GM19468 (cell line): Measurements from ENCODE around the gene CD74.
"Not testable (repeated sequence)": the region's sequence is repeated elsewhere in the genome, so short reads cannot be mapped to it uniquely, and the experiment has no call there.

Source experiments
- ATAC-seq: cut with Tn5 transposase; IDR thresholded peaks from one replicate; pipeline ENCODE4 v1.9.1; 2021; ENCODE audit warnings: mild to moderate bottlenecking, moderate library complexity, moderate number of reproducible peaks; ENCODE audit not compliant: unreplicated experiment; ENCODE audit errors: extremely low read depth

CD74 gene

DNA sequence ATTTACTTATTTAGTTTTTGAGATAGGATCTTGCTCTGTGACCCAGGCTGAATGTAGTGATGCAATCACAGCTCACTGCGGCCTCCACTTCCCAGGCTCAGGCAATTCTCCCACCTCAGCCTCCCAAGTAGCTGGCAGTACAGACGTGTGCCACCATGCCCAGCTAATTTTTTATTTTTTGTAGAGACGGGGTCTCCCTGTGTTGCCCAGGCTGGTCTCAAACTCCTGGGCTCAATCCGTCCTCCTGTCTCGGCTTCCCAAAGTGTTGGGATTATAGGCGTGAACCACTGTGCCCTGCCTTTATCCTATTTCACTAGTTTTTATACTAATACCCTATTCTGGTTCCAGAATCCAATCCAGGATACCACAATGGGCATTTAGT lies 30.0 kb upstream of the CD74 start:
- ATAC-seq: no peak

DNA sequence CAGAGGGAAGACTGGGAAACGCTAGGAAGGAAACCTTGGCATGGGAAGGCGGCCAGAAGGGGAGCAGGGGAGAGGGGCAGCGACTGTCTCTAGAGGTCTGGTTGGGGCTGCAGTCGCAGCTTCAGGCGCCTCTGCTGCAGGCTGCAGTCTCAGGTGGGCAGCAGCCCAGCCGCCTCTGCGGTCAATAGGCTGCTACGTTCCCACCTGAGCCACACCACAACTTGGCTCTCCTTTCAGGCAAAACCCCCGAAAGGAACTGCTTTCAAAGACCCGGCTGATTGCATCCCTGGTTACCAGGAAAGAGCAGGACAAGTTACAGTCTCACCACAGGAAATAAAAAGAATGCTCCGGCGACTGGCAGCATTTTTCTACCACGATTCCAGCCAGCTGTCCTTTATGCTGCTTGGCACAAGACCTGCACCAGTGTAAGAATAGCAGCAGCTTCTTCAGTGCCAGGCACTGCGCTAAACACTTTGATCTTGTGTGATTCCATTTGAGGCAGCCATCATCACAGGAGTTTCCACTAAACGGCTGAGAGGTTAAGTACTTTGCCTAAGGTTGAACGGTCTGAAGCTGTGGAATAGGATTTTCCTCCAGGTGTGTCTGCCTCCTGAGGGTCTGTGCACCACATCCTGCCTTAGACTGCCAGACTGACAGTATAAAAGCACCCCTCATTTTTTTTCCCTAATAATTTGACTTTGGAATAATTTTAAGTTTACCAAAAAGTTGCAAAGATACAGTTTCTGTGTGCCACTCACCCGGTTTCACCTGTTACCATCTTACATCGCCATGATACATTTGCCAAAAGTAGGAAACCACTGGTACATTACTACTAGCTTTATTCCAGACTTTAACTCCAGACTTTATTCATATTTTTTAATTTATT lies 29.3 kb upstream of the CD74 start:
- no peak for ATAC-seq

DNA sequence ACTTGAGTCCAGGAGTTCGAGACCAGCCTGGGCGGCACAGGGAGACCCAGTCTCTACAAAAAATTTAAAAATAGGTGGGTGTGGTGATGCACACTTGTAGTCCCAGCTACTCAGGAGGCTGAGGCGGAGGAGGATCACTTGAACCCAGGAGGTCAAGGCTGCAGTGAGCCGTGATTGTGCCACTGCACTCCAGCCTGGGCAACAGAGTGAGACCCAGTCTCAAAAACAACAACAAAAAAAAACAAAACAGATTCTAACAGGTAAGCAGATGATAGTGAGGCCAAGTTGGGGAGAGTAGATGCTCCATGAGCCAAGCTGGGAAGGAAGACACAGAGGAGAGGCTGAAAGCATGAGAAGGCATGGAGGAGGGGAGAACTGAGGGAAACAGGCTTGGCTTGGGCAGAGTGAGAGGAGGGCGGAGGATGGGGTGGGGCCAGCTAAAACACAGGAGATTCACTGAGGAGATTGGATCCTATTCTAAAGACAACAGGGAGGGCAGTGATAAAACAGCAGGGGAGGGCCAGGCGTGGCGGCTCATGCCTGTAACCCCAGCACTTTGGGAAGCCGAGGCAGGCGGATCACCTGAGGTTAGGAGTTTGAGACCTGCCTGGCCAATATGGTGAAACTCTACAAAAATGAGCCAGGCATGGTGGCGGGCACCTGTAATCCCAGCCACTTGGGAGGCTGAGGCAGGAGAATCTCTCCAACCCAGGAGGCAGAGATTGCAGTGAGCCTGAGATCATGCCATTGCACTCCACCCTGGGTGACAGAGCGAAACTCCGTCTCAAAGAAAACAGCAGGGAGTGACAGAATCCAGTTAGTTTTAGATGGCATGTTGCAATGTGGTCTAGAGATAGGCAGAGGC lies 28.5 kb upstream of the CD74 start:
- ATAC-seq: no peak

DNA sequence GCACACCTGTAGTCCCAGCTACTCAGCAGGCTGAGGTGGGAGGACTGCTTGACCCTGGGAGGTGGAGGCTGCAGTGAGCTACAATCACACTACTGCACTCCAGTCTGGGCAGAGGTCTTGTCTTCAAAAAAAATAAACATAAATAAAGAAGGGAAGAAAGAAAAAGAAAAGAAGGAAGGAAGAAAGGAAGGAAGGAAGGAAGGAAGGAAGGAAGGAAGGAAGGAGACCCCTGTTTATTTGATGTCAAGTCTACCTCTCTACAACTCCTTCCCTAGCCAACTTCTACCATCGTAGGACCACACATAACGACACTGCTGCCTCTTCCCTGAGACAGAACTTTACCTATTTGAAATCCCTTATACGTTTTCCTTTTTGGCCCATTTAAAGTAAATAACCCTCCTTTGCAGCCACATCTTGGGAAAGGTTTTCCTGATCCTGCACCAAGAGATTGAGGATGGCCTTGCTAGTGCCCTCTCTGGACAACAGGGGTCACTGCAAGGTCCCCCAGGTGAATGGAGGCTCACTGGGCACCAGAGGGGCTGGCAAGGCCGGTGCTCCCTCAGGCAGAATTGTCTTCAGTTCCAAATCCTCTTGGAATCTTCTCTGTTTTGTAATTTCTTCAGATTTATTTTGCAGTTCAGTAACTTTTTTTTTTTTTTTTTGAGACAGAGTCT lies 26.3 kb upstream of the CD74 start:
- ATAC-seq: no peak

DNA sequence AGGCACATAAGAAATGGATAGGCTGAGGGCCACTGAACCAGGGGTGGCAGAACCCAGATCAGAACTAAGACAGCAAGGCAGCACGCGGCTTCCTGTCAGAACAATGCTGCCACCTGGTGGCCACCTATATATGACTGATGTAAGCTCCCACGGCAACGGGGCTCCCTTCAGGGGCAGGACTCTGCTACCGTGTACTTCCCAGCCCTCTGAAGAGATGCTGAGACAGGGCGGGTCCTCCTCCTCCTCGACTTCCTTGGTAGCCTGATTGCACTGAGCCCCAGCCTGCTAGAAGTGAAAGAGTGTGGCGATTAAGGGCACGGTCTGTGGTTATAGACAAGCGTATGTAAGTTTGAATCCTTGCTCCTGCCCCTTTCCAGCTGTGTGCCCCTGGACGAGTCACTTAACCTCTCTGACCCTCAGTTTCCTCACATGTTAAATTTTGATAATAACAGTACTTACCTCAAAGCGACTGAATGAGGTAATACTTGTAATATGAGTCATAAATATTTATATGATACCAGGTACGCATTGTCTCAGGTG lies 23.5 kb upstream of the CD74 start:
- ATAC-seq: peak; percentile 74

DNA sequence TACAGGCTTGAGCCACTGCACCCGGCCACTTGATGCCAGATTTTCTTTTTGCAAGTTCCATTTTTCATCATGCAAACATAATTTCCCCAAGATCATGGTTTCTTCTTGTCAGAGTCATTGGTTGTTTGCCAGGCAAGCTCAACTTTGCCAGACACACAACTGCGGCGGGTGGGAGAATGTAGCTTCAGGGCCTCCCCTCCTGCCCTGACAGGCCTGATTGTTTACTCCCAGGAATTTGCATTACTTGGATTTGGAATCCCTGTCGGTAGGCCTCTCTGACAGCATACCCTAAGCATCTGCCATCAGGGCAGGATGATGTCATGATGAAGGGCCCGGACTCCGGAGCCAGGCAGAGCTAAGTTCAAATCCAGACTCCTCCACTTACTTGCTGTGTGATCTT lies 21.8 kb upstream of the CD74 start:
- no peak for ATAC-seq

DNA sequence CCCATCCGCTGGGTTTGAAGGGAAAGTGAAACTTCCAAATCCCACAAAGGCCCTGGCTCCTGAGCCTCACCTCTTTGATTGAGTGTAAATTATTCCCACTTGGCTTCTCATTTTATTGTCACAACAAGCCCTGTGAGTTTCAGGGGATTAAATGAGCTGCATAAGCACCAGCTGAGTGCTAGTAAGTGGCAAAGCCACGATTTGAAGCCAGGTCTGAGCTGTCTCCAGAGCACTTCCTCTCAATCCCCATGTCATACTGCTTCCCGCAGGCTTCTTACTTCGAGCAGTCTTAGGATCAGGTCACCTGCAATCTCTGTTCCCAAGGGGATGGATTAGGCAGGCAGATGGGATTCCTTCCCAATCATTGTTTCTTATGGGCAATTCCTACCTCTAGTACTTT lies 18.9 kb upstream of the CD74 start:
- no peak for ATAC-seq

DNA sequence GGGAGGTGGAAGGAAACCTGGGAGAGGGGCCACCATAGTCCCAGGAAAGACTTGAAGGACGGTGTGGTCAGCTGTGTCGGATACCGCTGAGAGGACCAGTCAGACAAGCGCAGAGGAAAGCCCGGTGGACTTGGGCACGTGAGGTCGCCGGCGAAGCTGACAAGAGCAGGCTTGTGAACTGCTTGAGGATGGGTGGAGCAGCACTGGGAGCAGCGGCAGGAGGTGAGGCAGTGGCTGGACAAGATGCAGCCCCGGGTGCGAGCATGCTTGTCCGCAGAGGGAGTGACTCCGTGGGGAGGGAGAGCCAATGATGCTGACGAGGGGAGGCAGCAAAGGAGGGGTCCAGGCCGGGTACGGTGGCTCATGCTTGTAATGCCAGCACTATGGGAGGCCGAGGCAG lies 18.3 kb upstream of the CD74 start:
- no peak for ATAC-seq

DNA sequence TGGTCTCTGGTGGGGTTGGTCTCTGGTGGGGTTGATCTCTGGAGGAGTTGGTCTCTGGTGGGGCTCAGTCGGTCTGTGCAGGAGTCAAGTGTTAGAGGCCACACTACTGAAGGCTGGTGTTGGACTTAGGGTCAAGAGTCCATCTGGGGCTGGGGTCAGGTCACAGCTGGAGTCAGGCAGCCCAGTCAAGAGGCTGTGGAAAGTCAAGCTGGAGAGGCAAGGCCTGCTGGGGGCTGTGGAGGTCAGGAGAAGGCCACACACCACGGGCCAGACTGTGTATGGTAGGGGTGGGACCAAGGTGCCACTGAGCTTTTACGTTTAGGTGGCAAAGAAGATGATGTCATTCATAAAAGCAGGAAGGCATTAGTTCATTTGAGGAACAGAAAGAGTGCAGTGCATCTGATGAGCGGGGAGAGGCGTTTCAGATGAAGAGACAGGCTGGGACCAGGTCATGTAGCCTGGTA lies 16.7 kb upstream of the CD74 start:
- ATAC-seq: peak; percentile 68

DNA sequence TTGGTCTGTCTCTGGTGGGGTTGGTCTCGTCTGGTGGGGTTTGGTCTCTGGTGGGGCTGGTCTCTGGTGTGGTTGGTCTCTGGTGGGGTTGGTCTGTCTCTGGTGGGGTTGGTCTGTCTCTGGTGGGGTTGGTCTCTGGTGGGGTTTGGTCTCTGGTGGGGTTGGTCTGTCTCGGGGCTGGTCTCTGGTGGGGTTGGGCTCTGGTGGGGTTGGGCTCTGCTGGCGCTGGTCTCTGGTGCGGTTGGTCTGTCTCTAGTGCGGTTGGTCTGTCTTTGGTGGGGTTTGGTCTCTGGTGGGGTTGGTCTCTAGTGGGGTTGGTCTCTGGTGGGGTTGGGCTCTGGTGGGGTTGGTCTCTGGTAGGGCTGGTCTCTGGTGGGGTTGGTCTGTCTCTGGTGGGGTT lies 16.3 kb upstream of the CD74 start:
- no peak for ATAC-seq

DNA sequence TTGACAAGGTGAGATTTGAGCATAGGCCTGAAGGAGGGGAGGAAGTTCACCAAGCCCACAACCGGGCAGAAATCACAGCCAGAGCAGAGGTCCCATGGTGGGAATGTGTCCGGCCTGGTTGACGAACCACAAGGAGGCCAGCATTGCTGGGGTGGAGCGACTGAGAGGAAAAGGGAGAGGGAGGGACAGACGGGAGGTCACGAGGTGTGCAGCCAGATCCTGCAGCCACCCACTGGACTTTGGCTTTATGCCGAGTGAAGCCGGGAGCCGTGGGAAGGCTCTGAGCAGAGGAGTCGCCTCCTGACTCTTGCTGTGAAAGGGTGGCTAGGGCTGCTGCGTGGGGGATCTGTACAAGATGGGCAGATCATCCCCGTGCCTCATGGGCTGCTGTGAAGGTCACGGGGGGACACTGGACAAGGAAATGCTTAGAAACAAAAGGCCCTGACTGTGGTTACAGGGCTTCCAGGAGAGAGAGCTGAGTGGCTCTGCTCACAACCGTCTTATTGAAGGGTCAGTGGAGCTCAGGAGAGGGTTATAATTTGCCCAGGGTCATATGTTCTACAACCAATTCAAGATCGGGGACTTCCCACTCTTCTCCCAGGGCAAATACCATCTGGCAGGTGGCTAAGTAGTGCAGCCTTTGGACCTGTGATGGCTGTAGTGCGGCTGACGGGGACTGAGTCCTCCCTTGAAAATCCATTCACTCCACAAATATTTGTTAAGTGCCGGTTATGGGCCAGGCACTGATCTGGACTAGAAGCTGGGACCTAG lies 15.6 kb upstream of the CD74 start:
- no peak for ATAC-seq

DNA sequence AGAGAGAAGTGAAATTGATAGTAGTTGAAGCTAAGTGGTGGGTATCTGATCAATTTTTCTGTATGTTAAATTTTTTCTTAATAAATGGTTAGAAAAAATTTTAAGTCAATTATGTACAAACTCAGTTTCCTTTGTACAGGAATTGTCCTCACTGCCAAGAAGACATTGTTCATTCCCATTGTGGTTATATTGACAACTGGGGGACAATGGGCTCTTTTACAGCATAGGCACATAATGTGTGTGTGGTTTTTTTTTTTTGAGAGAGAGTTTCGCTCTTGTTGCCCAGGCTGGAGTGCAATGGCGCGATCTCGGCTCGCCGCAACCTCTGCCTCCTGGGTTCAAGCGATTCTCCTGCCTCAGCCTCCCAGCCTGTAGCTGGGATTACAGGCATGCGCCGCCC lies 13.5 kb upstream of the CD74 start:
- not testable (repeated sequence) for ATAC-seq

DNA sequence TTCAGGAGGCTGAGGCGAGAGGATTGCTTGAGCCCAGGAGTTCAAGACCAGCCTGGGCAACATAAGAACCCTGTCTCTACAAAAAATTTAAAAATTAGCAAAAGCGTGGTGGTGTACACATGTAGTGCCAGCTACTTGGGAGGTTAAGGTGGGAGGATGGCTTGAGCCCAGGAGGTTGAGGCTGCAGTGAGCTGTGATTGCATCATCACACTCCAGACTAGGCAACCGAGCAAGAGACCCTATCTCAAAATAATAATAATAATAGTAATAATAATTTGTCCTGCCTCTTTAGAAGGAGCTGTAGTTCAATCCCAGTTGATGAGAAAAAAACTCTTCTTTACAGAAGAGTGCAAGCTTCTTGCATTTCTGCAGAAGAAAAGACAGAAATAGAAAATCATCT lies 10.0 kb upstream of the CD74 start:
- ATAC-seq: no peak

DNA sequence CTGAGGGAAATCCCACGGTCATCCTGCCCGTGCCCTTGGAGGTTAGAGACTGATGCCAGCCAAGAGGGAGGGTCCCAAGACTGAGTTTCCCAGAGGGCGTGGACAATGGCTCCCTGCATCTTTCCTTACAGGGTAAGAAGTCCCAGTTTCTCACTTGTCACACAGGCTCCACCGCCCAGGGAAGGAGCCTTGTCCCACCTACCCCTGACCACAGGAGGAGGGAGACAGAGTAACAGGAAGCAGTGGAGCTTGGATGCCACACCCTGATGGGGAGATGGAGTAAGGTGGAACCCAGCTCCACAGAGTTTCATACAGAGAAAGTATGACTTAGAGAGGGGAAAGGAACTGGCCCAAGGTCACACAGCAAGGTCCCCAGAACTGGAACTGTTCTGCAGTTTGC lies 9.4 kb upstream of the CD74 start:
- ATAC-seq: no peak

DNA sequence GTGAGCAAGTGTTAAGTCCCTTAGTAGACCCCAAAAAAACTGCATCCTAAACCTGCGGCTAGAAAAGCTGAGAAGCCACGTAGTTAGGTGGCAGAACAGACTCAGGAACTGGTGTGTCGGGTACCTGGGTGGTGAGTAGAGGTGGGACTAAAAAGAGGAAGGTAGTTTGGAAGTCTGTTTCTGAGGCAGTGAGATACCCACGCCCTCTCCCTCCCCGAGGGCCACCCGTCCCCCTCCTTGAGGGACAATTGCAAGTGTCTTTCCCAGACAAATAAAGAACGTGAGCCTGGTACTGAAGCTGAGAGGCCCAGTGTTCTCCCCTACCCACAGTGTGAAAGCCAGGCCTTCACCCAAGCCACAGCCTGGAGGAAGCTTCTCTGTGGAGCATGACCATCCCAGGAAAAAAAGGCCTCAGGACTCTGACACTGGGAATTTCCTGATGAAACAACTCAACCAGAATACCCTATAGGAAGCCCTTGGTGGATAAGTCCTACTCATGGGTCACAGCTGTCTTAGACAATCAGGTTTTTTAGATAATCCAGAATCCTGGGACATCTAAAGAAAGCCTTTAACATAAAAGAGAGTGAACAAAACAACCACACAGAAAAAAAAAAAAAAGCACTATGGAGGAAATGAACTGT lies 7.0 kb upstream of the CD74 start:
- no peak for ATAC-seq

DNA sequence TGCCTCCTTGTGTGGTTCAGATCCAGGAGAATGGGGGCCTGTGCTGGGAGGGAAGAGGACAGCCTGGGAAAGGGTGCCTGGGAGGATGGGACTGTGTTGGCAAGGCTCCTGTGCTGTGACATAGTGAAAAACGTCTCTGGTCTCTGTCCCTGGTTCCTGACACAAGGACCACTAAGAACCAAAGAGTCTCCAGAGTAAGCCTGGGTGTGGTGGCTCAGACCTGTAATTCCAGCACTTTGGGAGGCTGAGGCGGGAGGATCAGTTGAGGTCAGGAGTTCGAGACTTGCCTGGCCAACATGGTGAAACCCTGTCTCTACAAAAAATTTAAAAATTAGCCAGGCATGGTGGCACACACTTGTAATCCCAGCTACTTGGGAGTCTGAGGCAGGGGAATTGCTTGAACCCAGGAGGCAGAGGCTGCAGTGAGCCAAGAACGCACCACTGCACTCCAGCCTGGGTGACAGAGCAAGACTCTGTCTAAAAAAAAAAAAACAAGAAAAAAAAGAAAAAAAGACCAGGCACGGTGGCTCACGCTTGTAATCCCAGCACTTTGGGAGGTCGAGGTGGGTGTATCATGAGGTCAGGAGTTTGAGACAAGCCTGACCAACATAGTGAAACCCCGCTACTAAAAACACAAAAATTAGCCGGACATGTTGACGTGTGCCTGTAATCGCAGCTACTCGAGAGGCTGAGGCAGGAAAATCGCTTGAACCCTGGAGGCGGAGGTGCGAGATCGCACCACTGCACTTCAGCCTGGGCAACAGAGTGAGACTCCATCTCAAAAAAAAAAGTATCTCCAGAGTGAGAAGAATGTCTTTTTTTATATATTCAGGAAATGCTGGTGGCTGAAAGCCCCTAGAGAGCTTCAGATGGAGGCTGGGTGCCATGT lies 1.4 kb upstream of the CD74 start:
- not testable (repeated sequence) for ATAC-seq

DNA sequence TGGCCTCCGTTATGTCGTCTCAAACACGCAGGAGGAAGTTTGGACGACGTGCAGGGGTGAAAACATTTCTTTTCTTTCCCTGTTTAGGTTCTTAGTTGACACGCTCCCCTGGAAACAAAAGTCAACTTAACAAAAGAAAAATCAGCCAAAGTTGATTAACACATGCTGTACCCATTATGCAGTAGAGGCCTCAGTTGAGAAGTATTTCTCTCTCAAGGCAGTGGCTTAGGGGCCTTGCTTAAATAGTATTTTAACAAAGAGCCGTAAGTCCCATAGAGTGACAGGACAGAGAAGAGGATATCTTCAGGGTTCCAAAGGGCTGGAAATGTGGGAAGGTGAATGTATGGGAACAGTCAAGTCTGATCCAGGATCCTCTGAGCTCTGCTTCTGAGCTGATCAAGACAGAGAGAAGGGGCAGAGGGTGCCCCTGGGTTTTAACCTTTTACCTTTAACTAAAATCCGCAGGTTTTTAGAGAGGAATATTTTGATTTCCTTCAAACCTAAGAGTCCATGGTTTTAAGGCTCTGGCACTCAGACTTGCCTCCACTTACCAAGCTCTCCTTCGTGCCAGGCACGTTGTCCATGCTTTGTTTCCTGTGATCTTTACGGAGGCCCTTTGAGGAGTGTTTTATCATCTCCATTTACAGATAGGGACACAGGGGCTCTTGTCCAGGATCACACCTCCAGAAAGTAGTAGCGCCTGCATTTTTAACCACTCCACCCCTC lies 629 bp upstream of the CD74 start:
- no peak for ATAC-seq
